HG02870 (cell line): ENCODE data around the gene DLL1.

Source experiments
- ATAC-seq: cut with Tn5 transposase; IDR thresholded peaks from one replicate; pipeline ENCODE4 v1.9.1; 2021; ENCODE audit warnings: mild to moderate bottlenecking, moderate library complexity; ENCODE audit not compliant: unreplicated experiment

Gene DLL1

GRCh38 chr6:170295510-170296422 lies 4.9 kb upstream of the DLL1 start:
- peak; percentile 56 for ATAC-seq

- ATAC-seq = no peak
Measured at GRCh38 chr6:170294813-170295509, 4.1 kb upstream of the DLL1 start.

- no peak for ATAC-seq
Measured at GRCh38 chr6:170294298-170294730, 3.4 kb upstream of the DLL1 start.

- ATAC-seq = no peak
Measured at GRCh38 chr6:170293341-170294231, 2.7 kb upstream of the DLL1 start.

GRCh38 chr6:170292407-170293158 lies 1.7 kb upstream of the DLL1 start:
- no peak for ATAC-seq

GRCh38 chr6:170292111-170292406 lies 1.2 kb upstream of the DLL1 start:
- ATAC-seq = no peak

GRCh38 chr6:170291271-170292110 lies 613 bp upstream of the DLL1 start:
- ATAC-seq = no peak

GRCh38 chr6:170289951-170290295 lies 955 bp downstream of the DLL1 start:
- no peak for ATAC-seq

GRCh38 chr6:170289180-170289931 lies 1.5 kb downstream of the DLL1 start:
- no peak for ATAC-seq

- ATAC-seq = no peak
Measured at GRCh38 chr6:170288852-170289179, 2.1 kb downstream of the DLL1 start.

GRCh38 chr6:170288091-170288631 lies 2.7 kb downstream of the DLL1 start:
- no peak for ATAC-seq

- ATAC-seq = no peak
Measured at GRCh38 chr6:170287371-170287876, 3.5 kb downstream of the DLL1 start.

- no peak for ATAC-seq
Measured at GRCh38 chr6:170286934-170287265, 4.0 kb downstream of the DLL1 start.

GRCh38 chr6:170286246-170286933 lies 4.5 kb downstream of the DLL1 start:
- no peak for ATAC-seq

- ATAC-seq = no peak
Measured at GRCh38 chr6:170285482-170285881, 5.4 kb downstream of the DLL1 start.

GRCh38 chr6:170284866-170285469 lies 5.9 kb downstream of the DLL1 start:
- no peak for ATAC-seq

GRCh38 chr6:170284126-170284773 lies 6.6 kb downstream of the DLL1 start:
- ATAC-seq = no peak
